Fibroblast of peridontal ligament (primary cell): ENCODE measurements around the gene MGAT4C.
A peak's percentile ranks its signal among the peaks of the same experiment; 100 is the strongest.

Experiments
- DNase-seq: peaks from one replicate; pipeline ENCODE4 v3.0.0-alpha.2; 2010; ENCODE audit errors: extremely low read depth

Gene MGAT4C

DNA sequence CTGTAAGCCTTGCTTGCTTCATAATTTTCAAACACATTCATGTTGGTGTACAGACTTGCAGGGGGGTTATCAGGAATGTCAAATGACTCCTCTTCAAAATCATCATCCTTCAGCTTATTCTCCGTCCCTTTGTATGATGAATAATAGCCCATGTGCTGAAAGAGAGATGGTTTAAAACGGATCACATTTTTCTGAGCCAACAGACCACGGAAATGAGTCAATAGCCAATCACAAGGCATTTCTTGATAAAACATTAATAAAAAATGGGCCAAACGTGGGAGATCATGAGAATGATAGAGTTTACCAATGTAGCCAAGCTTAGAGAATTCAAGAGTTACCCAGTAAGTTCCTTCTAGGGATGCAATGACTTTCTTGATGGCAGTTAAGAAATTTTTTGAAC lies 276.6 kb downstream of the MGAT4C start:
- DNase-seq: no peak

DNA sequence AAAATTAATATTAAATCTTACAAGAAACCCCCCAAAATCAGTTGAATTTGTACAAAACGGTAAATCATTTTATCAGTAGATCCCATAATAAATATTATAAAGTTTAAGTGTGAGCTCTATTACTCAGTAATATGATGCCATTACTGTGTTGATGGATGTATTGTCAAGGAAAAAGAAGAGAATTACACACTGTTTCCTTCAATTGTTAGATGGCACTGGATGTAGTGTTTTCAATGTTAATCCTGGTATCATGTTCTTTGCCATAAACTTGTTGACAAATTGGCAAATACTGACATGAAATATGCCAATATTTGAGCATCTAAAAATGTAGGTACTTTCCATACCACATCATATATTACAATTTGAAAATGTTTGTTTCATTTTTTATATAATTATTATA lies 280.5 kb downstream of the MGAT4C start:
- no peak for DNase-seq

DNA sequence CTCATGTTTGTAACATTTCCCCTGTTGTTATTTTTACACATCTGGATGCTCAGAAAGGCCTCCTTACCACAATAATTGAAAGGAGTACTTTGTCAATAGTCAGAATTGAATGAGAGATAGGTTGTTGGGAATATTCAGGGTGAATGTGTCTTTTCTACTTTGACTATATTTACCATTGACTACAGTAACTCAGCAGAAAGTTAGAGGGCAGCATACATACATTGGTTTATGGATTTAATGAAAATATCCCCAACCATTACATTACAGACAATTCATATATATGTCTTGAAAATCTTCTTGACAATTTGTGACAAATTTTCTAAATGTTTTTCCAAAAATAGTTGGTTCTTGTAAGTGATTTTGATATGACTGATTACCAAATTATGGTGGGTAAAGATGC lies 284.4 kb downstream of the MGAT4C start:
- DNase-seq: peak; percentile 18

DNA sequence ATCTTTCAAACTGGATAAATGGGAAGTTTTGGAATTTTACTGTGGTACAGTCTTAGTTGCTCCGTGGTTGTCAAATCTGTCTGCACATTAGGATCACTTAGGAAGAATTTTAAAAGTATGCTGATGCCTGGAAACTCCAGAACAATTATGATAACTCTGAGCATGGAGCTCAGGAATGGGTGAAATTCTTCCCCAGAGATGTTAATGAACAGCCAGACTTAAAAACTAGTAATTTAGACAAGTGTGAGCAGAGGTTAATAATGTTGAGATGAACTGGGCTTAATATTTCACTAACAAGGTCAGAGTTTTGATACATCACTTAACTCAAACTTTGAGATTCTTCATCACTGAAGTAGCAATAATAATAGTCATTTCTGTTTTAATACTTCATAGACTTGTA lies 287.6 kb downstream of the MGAT4C start:
- no peak for DNase-seq

DNA sequence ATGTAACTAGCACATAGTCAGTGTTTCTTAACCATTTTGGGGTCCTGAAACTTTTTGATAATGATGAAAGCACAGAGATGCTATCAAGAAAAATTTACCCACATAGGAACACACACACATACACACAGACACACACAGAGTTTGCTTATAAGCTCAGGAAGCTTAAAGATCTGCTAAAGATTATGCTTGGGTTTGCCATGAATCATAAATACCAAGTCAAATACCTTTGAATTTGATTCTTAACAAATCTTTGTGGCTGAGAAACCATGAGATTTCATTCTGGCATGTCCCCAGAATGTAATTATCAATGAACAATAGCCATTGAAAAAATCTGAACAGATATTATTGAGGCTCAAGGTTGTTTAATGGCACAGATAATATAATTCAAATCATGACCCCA lies 292.9 kb downstream of the MGAT4C start:
- peak; percentile 18 for DNase-seq

DNA sequence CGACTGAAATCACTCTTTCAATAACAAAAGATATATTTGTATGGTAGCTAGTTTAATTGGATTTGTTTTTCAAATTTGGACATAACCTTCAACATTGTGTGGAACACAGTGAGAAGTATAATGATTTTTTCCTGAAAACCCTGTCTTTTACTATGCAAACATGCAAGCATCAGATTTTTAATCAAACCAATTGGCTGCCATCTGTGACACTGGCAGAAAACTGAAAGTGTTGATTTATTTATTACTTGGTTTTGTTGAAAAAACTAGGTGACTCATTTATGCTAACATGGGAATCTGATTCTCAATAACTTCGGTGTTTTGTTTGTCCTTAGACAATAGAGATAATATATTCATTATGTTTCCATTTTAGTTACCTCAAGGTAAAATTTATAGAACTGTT lies 300.1 kb downstream of the MGAT4C start:
- no peak for DNase-seq

DNA sequence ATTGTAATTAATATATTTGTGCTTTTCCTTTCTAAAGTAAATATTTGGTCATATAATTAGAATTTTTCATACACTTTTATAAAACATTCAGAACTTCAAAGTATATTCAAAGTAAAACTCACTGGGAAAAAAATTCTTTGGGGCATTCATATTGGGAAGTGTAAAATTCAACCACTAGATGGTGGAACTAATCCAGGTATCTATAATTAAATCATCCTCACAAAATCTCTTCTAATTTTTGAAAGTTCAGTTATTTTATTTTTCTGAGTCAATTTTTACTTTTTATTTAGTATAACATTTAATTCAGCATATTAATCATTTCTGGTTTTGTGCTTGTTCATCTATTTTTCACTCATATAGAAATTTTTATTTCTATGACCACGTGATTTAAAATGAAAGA lies 301.1 kb downstream of the MGAT4C start:
- DNase-seq: peak; percentile 33

DNA sequence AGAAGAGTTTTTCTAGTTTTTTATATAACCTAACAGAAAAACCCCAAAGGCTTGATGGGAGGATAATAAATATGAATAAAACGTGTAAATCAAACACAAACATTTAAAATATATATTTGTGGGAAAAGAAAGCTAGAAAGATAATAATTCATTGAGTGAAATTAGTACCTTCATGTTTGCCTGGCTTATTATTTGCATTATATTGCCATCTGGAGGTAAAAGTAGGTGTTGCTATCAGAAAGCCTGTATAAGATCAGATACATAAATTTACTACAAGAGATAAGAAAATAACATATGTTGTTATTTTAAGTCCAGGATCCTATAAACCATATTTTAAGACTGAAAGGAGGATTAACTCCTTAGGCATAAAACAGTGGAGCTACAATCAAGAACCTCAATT lies 304.4 kb downstream of the MGAT4C start:
- DNase-seq: peak; percentile 48

DNA sequence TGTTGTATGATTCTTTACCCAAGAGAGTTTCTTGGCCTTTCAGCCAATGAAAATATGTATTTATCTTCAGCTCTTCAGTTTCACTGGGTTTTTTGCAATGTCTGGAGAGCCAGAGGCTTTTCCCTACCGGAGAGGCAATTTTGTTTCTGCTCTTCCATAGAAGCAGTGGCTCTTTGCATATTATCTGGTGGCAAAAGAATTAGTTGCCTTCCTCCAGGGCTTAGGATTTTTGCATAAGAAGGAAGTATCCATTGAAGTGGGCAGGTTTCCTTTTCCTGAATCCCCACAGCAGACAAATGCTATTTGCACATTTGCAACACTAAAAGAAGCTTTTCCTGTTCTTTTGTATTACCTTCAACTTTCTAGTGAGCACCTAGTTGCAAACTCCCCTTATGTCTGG lies 306.9 kb downstream of the MGAT4C start:
- no peak for DNase-seq

DNA sequence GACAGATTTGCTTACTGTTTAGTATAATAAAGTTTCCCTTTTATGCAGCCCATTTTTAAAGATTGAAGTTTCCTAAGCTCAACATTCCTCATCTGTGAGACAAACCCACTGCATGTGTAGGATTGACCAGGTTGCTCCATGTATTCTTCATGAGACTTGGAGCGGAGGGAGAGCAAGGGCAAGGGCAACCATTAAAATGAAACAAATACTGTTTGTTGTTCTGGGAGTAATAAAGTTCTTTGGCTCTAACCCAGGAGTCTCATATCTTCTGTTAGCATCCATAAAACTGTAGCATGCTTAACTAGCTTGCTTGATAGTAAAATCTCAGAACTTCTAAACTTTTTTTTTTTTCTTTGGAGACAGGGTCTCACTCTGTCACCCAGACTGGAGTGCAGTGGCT lies 307.9 kb downstream of the MGAT4C start:
- no peak for DNase-seq

DNA sequence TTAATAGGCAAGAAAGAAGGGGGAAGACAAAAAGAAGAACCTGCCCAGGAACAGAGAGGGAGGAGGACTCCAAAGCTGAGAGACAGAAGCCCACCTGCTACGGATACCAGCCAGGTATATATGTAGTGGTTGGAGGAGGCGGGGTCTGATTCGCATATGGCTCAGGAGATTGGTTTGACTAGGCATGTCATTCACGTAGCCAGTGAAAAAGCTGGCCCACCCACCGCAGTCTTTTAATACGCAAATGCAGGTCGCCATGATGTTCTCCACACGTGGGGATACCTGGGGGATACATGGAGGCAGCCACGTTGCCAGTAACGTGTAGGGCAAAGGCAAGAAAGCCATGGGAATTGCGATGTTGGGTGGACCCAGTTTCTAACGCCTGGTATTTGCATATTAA lies 308.9 kb downstream of the MGAT4C start:
- DNase-seq: no peak

DNA sequence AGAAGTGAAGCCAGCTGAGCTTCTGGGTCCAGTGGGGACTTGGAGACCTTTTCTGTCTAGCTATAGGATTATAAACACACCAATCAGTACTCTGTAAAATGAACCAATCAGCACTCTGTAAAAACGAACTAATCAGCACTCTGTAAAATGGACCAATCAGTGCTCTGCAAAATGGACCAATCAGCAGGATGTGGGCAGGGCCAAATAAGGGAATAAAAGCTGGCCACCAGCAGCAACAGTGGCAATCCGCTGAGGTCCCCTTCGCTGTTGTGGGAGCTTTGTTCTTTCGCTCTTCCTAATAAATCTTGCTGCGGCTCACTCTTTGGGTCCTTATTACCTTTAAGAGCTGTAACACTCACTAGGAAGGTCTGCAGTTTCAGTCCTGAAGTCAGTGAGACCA lies 309.8 kb downstream of the MGAT4C start:
- no peak for DNase-seq

DNA sequence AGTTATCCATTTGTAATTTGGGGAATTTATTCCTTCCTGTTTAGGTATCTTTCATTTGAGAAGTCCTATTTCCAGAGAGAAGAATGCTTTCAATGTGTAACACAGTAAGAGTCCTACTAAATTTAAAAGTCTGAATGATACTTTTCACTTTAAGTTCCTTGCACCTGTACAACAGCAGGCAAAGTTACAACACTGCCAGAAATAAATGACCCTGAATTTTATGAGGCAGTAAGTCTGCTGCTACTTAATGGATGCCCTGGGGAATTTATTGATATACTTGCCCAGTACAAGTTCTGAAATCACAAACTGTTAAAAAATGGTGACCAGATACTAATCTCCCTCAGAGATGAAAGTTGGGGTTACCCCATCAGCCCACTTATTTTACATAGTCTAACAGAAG lies 329.0 kb downstream of the MGAT4C start:
- DNase-seq: no peak

DNA sequence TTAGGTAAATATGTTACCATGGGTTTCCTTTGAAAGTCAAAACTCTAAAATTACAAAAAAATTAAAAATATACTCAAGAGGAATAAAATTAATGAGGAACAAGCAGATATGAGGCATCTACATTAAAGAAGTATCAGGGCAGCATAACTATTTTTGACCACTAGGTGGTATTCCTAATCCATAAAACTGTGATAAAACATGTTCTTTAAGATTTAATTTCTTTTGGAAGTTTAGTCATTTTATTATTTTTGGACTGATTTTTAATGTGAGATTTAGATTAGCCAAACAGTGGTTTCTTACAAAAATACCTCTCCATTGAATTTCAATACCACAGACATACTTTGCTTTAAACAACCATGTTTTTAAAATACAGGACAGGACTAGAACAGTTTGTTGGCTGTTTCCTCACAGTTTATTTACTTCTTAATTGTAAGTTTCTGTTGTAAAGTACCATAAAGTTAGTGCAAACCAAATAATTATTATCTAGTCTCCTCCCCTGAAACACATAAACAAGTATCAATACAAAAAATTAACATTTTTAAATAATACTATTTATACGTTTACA lies 332.3 kb downstream of the MGAT4C start:
- DNase-seq: peak; percentile 80

DNA sequence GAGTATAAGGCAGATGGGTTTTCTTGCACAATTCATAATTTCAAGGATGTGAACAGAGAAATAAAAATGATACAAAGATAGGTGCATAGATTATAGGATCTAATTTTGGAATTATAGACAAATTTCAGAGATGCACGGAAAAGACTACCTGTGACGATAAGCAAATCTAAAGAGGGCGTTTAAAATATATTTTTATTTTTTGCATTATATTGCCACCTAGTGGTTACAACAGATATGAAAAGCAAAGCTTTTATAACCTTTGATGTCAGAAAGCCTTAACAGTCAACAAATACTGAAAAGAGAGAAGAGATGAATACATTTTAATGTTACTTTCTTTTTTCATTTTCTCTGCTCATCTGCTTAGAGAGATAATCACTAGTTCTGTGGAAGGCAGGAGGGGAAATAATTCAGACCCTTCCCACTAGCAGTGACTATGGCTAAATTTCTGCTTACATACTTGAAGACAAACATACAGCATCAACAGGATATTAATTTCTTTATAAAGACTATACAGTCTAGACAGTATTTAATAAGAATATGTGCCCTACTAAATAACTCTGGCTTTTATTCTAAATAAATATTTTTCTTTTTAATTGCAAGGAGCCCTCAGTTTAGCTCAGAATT lies 335.8 kb downstream of the MGAT4C start:
- DNase-seq: peak; percentile 49
